Neural cell (in vitro differentiated cells): ENCODE data around the gene ANKS3.

Source experiments
- EZH2 ChIP-seq: fragments of 200-600, 300-800 bp; shearing (Covaris generic), sonication (generic); IDR thresholded peaks from 2 replicates; pipeline ENCODE4 v1.6.1; 2014; ENCODE audit warnings: antibody characterized with exemption, low read length, borderline replicate concordance, mild to moderate bottlenecking; ENCODE audit not compliant: insufficient read depth, poor library complexity, severe bottlenecking
- MXI1 ChIP-seq: fragments of 450-650 bp; conservative IDR thresholded peaks from 2 replicates; pipeline ENCODE4 v1.6.1; 2014; ENCODE audit warnings: antibody characterized with exemption, mild to moderate bottlenecking; ENCODE audit not compliant: poor library complexity, severe bottlenecking
- POLR2AphosphoS5 ChIP-seq: IDR thresholded peaks from 2 replicates; pipeline ENCODE4 v1.6.1; 2012
- RAD21 ChIP-seq: fragments of 450-650 bp; conservative IDR thresholded peaks from 2 replicates; pipeline ENCODE4 v1.6.1; 2014; ENCODE audit warnings: antibody characterized with exemption, mild to moderate bottlenecking, moderate library complexity
- TF ChIP-seq, protein P1 (sequence below): fragments of 450-650 bp; IDR thresholded peaks from 2 replicates; pipeline ENCODE4 v1.5.1; 2014; ENCODE audit warnings: antibody characterized with exemption, mild to moderate bottlenecking, moderate library complexity; ENCODE audit not compliant: poor library complexity, severe bottlenecking
- TF ChIP-seq, protein P2 (sequence below): IDR thresholded peaks from 2 replicates; pipeline ENCODE4 v1.6.1; 2012; ENCODE audit warnings: borderline replicate concordance

DNA sequence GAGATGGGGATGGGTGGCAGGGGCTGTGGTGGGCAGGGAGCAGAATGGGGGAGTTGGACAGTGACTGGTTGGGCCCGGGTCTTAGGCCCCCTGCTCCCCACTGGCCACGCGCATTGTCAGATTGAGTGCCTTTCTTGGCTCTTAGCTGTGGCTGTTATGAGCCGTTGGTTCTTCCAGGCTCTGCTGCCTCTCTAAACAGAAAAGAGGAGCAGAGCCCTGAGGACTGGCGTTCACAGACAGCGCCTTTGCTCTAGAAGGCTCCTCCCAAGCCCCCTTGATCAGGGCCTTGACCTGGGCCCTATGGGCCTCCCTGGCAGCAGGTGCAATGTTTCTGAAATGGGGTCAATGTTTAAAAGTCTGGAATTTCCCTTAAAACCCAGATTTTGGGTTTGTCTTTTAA is 55.5 kb downstream of the ANKS3 start:
- TF ChIP-seq, protein P1, sequence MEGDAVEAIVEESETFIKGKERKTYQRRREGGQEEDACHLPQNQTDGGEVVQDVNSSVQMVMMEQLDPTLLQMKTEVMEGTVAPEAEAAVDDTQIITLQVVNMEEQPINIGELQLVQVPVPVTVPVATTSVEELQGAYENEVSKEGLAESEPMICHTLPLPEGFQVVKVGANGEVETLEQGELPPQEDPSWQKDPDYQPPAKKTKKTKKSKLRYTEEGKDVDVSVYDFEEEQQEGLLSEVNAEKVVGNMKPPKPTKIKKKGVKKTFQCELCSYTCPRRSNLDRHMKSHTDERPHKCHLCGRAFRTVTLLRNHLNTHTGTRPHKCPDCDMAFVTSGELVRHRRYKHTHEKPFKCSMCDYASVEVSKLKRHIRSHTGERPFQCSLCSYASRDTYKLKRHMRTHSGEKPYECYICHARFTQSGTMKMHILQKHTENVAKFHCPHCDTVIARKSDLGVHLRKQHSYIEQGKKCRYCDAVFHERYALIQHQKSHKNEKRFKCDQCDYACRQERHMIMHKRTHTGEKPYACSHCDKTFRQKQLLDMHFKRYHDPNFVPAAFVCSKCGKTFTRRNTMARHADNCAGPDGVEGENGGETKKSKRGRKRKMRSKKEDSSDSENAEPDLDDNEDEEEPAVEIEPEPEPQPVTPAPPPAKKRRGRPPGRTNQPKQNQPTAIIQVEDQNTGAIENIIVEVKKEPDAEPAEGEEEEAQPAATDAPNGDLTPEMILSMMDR: no peak
- TF ChIP-seq EZH2: no peak
- TF ChIP-seq MXI1: no peak
- no peak for TF ChIP-seq POLR2AphosphoS5
- TF ChIP-seq, protein P2, sequence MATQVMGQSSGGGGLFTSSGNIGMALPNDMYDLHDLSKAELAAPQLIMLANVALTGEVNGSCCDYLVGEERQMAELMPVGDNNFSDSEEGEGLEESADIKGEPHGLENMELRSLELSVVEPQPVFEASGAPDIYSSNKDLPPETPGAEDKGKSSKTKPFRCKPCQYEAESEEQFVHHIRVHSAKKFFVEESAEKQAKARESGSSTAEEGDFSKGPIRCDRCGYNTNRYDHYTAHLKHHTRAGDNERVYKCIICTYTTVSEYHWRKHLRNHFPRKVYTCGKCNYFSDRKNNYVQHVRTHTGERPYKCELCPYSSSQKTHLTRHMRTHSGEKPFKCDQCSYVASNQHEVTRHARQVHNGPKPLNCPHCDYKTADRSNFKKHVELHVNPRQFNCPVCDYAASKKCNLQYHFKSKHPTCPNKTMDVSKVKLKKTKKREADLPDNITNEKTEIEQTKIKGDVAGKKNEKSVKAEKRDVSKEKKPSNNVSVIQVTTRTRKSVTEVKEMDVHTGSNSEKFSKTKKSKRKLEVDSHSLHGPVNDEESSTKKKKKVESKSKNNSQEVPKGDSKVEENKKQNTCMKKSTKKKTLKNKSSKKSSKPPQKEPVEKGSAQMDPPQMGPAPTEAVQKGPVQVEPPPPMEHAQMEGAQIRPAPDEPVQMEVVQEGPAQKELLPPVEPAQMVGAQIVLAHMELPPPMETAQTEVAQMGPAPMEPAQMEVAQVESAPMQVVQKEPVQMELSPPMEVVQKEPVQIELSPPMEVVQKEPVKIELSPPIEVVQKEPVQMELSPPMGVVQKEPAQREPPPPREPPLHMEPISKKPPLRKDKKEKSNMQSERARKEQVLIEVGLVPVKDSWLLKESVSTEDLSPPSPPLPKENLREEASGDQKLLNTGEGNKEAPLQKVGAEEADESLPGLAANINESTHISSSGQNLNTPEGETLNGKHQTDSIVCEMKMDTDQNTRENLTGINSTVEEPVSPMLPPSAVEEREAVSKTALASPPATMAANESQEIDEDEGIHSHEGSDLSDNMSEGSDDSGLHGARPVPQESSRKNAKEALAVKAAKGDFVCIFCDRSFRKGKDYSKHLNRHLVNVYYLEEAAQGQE: no peak
- no peak for TF ChIP-seq RAD21
